HuH-7.5 (cell line): ENCODE data around the gene GABPB1.
A peak's percentile ranks its signal among the peaks of the same experiment; 100 is the strongest.
"Not testable (repeated sequence)": the region's sequence is repeated elsewhere in the genome, so short reads cannot be mapped to it uniquely, and the experiment has no call there.

Experiments
- DNase-seq: peaks from one replicate; pipeline ENCODE4 v3.0.0; 2011; ENCODE audit warnings: low spot score

Gene GABPB1

GRCh38 chr15:50354838-50355618, at the start of gene GABPB1:
TSS of gene GABPB1 (minus strand) at chr15:50355198. CDS start at chr15:50309798, 45,400 bp downstream.
- peak; percentile 79 for DNase-seq

- DNase-seq: not testable (repeated sequence)
These were observed 36.6 kb upstream of the GABPB1 start for GRCh38 chr15:50391561-50391960.

GRCh38 chr15:50390554-50391264, 35.7 kb upstream of the GABPB1 start:
- DNase-seq: no peak

GRCh38 chr15:50382408-50382807, 27.4 kb upstream of the GABPB1 start:
- not testable (repeated sequence) for DNase-seq

GRCh38 chr15:50381438-50381837, 26.4 kb upstream of the GABPB1 start:
- DNase-seq: no peak

GRCh38 chr15:50380089-50380488, 25.1 kb upstream of the GABPB1 start:
- no peak for DNase-seq

- not testable (repeated sequence) for DNase-seq
These were observed 24.4 kb upstream of the GABPB1 start for GRCh38 chr15:50379413-50379812.

GRCh38 chr15:50378776-50379175, 23.8 kb upstream of the GABPB1 start:
- no peak for DNase-seq

- no peak for DNase-seq
These were observed 23.1 kb upstream of the GABPB1 start for GRCh38 chr15:50377867-50378751.

- not testable (repeated sequence) for DNase-seq
These were observed 14.6 kb upstream of the GABPB1 start for GRCh38 chr15:50369564-50369963.

- DNase-seq: no peak
These were observed 11.0 kb upstream of the GABPB1 start for GRCh38 chr15:50365971-50366370.

GRCh38 chr15:50365570-50365969, 10.6 kb upstream of the GABPB1 start:
- DNase-seq: no peak

GRCh38 chr15:50363612-50364011, 8.6 kb upstream of the GABPB1 start:
- no peak for DNase-seq

GRCh38 chr15:50361756-50362155, 6.8 kb upstream of the GABPB1 start:
- no peak for DNase-seq

GRCh38 chr15:50358845-50359244, 3.8 kb upstream of the GABPB1 start:
- DNase-seq: peak; percentile 52

- no peak for DNase-seq
These were observed 982 bp upstream of the GABPB1 start for GRCh38 chr15:50355980-50356379.

- no peak for DNase-seq
These were observed 564 bp upstream of the GABPB1 start for GRCh38 chr15:50355619-50355905.

GRCh38 chr15:50353975-50354837, 792 bp downstream of the GABPB1 start:
- DNase-seq: peak; percentile 23

- no peak for DNase-seq
These were observed 1.6 kb downstream of the GABPB1 start for GRCh38 chr15:50353251-50353974.

GRCh38 chr15:50350621-50351020, 4.4 kb downstream of the GABPB1 start:
- DNase-seq: no peak

- no peak for DNase-seq
These were observed 9.7 kb downstream of the GABPB1 start for GRCh38 chr15:50345298-50345697.
